GM19452 (cell line): ENCODE results near the gene MCFD2.

Source experiments
- ATAC-seq: cut with Tn5 transposase; IDR thresholded peaks from one replicate; pipeline ENCODE4 v1.9.1; 2021; ENCODE audit not compliant: unreplicated experiment

MCFD2 gene

GRCh38 chr2:46852598-46852997, 63.0 kb downstream of the MCFD2 start:
- no peak for ATAC-seq

- ATAC-seq: no peak
These were observed 63.5 kb downstream of the MCFD2 start for GRCh38 chr2:46852124-46852523.
